Keratinocyte (primary cell): ENCODE measurements around the gene ATL1.

Experiments
- CTCF ChIP-seq, 3 experiments: IDR thresholded peaks in 1 of 3; conservative IDR thresholded peaks in 1 of 3; optimal IDR thresholded peaks in 1 of 3; 2 replicates in 2 of 3; 3 replicates in 1 of 3; pipeline versions ENCODE3 to v1.5.1; 2011; ENCODE audit warnings: low read length in 3 of 3, mild to moderate bottlenecking in 3 of 3, moderate library complexity in 2 of 3, control low read depth in 1 of 3, inconsistent platforms in 1 of 3; ENCODE audit not compliant: insufficient read depth in 2 of 3; ENCODE audit errors: extremely low read depth in 1 of 3
- EZH2 ChIP-seq: IDR thresholded peaks from one replicate; pipeline ENCODE4 v1.6.1; 2012; ENCODE audit warnings: inconsistent platforms, mild to moderate bottlenecking, low read length, moderate library complexity

GRCh38 chr14:50666772-50667683 is 107.1 kb downstream of the ATL1 start:
- TF ChIP-seq CTCF (optimal IDR thresholded peaks at IDR 0.05 in 1 of 3, IDR thresholded peaks at IDR 0.05 in 1 of 3, conservative IDR thresholded peaks at IDR 0.05 in 1 of 3; ENCODE audit: extremely low read depth in 1 of 3, insufficient read depth in 2 of 3, low read length in 3 of 3), result no peak
- no peak for TF ChIP-seq EZH2
